Measurements from ENCODE around the gene CSTA.
"Not testable (repeated sequence)": the region's sequence is repeated elsewhere in the genome, so short reads cannot be mapped to it uniquely, and the experiment has no call there.

CSTA gene

DNA sequence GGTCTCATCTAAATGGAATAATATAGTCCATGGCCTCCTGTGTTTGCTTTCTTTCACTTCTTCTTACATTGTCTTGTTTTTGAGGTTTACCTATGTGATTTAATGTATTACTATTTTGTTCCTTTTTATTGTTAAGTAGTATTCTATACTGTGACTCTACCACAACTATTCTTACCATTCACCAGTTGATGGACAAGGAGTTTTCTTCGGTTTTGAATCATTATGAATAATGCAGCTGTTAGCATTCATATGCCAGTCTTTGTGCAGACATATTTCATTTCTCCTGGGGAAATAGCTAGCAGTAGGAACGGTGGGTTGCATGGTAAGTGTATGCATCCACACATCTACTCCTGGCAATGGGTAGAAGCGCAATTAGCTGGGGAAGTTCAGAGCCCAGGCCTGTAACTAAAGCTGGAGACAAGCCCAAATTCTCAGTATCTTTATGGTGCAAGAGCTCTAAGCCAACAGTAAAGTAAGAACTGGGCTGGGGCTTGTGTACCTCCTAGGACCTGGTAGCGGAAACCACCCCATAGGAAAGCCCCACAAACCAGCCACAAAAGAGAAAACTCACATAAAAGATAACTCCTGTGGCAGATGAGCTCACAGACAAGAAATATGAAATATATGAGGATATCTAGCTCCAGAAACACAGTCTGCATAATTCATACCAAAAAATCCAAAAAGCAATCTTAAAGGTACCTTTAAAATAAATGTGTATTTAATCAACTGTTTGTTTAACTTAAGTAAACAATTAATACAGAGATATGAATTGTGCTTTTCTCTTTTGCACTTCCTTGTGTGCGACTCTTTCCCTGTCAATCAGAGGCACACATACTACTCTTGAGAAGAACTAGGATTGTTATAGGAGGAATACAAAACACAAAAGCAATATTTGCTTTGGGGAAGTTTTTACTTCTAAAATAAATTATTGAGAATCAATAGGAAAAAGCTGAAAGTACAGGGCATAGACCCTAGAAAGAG is 2.7 kb upstream of the CSTA start:
- DNase-seq = no peak

GRCh38 chr3:122325769-122326168 is 721 bp downstream of the CSTA start:
- DNase-seq = no peak

GRCh38 chr3:122331886-122332285 is 6.8 kb downstream of the CSTA start:
- no peak for DNase-seq

- DNase-seq = no peak
These were observed 7.5 kb downstream of the CSTA start for GRCh38 chr3:122332551-122332950.

- DNase-seq = no peak
These were observed 17.8 kb downstream of the CSTA start for GRCh38 chr3:122342803-122343202.

GRCh38 chr3:122343654-122344053 is 18.6 kb downstream of the CSTA start:
- no peak for DNase-seq

DNA sequence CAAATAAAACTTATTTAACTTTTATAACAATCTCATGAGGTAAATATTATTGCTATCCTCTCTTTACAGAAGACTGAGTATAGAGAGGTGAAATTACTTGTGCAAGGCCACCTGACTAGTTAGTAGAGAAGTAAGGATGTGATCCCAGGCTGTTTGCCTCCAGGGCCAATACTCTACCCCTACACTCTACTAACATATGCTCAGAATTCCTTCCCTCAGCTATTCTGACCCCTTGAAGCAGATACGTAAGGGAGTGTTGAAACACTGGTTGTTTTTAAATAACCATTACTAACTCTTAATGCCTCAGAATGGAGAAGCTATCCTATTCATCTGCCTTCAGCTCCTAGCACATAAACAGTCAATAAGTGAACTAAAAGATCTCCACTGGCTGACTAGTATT is 24.1 kb downstream of the CSTA start:
- no peak for DNase-seq

- DNase-seq = no peak
These were observed 25.9 kb downstream of the CSTA start for GRCh38 chr3:122350814-122351418.

DNA sequence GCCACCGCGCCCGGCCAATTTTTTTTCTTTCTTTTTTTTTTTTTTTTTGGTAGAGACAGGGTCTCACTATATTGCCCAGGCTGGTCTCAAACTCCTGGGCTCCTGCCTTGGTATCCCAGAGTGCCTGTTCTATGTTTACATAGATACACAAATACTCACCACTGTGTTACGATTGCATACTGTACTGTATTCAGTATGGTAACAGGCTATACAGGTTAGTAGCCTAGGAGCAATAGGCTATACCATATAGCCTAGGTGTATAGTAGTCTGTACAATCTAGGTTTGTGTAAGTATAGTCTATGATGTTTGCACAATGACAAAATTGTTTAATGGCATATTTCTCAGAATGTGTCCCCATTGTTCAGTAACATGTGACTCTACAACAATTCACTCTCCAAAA is 26.6 kb downstream of the CSTA start:
- no peak for DNase-seq

- DNase-seq = no peak
These were observed 28.2 kb downstream of the CSTA start for GRCh38 chr3:122353215-122353614.

- DNase-seq = no peak
These were observed 28.9 kb downstream of the CSTA start for GRCh38 chr3:122353893-122354401.

- no peak for DNase-seq
These were observed 30.6 kb downstream of the CSTA start for GRCh38 chr3:122355612-122356011.

- DNase-seq = no peak
These were observed 31.4 kb downstream of the CSTA start for GRCh38 chr3:122356402-122356801.

GRCh38 chr3:122357828-122358702 is 33.0 kb downstream of the CSTA start:
- DNase-seq = no peak

DNA sequence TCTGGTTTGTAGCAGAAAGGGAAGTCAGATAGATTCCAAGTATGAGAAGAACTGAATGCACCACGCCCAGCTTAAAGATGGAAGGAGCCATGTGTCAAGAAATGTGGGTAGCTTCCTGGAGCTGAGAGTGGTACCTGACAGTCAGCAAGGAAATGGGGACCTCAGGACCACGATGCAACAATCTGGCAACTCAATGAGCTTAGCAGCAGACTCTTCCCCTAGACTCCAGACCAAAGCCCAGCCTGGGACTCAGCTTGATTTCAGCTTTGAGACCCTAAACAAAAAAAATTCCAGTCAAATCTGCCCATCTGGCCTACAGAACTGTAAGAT is 33.6 kb downstream of the CSTA start:
- DNase-seq = peak; percentile 12

DNA sequence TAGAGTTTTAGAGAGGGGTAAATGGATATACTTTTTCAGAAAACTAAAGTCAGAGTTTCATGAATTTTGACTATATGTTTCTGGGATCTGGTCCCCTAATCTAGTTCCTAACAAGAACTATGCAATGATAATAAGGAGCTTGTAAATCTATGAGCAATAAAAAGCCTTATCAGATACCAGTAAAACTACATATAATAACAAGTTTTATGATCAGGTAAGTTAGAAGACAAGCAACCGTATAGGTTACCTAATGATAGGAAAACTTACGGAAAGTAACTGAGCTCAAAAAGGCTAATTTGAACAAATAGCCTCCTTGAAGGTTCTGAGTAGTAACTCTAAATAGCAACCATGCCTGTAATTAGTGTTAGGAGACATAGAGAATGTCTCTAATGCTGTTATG is 37.0 kb downstream of the CSTA start:
- DNase-seq = no peak

DNA sequence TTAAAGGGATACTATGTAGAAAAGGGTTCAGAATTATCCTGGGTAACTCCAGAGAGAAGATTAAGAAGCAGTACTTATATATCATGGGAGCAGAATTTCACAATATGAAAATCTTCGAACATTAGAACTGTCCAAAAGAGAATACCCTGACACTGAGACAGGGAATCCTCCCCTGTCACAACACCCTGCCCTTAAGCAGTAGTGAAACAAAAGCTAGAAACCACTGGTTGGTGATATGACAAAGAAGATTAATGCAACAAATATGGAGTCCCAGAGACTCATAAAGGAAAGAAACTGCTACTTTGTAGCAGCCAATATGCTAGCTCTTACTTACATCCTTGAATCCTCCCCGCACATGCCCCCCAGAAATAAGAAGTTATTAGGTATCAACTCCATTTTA is 39.4 kb downstream of the CSTA start:
- no peak for DNase-seq

DNA sequence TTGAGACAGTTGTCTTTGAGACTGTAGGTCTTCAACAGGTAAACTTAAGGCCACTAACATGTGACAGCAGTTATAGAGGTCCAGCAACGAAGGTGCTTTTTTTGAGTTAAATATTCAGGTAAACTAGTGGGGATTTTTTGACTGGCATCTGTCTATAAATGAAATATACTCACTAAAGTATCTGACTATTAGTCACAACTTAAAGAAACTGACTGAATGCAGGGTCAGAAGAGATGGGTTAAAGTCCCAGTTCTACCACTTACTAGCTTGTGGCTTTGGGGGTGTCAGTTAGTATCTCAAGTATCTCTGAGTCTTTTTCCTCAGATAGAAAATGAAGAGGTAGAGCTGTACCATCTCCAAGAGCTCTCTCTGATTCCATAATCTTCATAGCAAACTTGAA is 40.0 kb downstream of the CSTA start:
- DNase-seq = no peak

- not testable (repeated sequence) for DNase-seq
These were observed 40.7 kb downstream of the CSTA start for GRCh38 chr3:122365582-122366378.

- no peak for DNase-seq
These were observed 41.3 kb downstream of the CSTA start for GRCh38 chr3:122366379-122366749.

GRCh38 chr3:122374034-122374433 is 49.0 kb downstream of the CSTA start:
- no peak for DNase-seq

DNA sequence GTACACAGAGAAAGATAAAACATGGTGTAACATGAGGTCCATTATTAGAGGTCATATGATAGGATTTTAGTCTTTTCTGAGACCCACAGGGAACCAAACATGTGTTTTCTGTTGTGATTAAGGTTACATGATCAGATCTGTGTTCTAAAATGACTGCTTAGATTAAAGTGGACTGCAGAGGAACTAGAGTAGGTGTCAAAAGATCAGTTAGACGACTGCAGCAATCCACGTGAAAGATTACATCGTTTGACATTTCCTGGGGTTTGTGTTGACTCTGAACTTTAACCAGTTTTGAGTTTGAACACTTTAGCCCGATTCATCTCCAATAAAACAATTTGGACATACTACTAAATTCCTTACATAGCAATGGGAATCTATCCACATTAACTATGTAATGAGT is 52.9 kb downstream of the CSTA start:
- no peak for DNase-seq

Data from NK-92 treated with Interleukin-12 subunit alpha and Interleukin-12 subunit beta, amount 100 ng/mL, for 24 hours (cell line).